Measurements from ENCODE around the gene CYB5R3.
"Not testable (repeated sequence)": the region's sequence is repeated elsewhere in the genome, so short reads cannot be mapped to it uniquely, and the experiment has no call there.

DNA sequence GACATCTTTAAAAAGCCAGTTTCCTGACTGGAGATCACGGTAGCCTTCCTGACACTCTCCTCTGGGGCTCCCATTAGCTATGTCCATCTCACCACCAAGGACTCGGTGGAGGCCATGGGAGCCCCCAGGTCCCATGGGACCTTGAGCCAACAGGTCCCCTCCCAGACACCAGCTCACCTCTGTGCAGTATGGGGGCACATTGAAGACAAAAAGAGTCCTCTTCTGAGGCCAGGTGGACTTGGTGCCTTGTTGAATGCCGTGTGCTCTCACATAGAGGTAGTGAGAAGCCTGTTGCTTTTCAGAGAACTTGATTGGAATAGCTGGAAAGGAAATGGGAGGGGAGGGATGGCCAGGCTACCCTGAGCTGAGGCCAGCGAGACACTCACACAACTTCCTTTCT lies 69.2 kb downstream of the CYB5R3 start:
- not testable (repeated sequence) for TF ChIP-seq EZH2 (IDR thresholded peaks at IDR 0.05; ENCODE audit: insufficient read depth, low read length)
- TF ChIP-seq, protein P1, sequence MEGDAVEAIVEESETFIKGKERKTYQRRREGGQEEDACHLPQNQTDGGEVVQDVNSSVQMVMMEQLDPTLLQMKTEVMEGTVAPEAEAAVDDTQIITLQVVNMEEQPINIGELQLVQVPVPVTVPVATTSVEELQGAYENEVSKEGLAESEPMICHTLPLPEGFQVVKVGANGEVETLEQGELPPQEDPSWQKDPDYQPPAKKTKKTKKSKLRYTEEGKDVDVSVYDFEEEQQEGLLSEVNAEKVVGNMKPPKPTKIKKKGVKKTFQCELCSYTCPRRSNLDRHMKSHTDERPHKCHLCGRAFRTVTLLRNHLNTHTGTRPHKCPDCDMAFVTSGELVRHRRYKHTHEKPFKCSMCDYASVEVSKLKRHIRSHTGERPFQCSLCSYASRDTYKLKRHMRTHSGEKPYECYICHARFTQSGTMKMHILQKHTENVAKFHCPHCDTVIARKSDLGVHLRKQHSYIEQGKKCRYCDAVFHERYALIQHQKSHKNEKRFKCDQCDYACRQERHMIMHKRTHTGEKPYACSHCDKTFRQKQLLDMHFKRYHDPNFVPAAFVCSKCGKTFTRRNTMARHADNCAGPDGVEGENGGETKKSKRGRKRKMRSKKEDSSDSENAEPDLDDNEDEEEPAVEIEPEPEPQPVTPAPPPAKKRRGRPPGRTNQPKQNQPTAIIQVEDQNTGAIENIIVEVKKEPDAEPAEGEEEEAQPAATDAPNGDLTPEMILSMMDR (IDR thresholded peaks at IDR 0.05; ENCODE audit: insufficient read depth, low read depth, low read length), result not testable (repeated sequence)

Data from astrocyte (in vitro differentiated cells and primary cell).